ENCODE data around the gene ARHGEF25.

GRCh38 chr12:57579011-57579410, 32.2 kb upstream of the ARHGEF25 start:
- TF ChIP-seq, protein P1, sequence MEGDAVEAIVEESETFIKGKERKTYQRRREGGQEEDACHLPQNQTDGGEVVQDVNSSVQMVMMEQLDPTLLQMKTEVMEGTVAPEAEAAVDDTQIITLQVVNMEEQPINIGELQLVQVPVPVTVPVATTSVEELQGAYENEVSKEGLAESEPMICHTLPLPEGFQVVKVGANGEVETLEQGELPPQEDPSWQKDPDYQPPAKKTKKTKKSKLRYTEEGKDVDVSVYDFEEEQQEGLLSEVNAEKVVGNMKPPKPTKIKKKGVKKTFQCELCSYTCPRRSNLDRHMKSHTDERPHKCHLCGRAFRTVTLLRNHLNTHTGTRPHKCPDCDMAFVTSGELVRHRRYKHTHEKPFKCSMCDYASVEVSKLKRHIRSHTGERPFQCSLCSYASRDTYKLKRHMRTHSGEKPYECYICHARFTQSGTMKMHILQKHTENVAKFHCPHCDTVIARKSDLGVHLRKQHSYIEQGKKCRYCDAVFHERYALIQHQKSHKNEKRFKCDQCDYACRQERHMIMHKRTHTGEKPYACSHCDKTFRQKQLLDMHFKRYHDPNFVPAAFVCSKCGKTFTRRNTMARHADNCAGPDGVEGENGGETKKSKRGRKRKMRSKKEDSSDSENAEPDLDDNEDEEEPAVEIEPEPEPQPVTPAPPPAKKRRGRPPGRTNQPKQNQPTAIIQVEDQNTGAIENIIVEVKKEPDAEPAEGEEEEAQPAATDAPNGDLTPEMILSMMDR (IDR thresholded peaks at IDR 0.05; ENCODE audit: insufficient read depth, low read length), result no peak
- TF ChIP-seq POLR2AphosphoS5 (IDR thresholded peaks at IDR 0.05; ENCODE audit: low read depth), result no peak
- TF ChIP-seq REST (IDR thresholded peaks at IDR 0.05; ENCODE audit: insufficient replicate concordance, low read depth), result no peak
- no peak for TF ChIP-seq SPI1 (IDR thresholded peaks at IDR 0.05; ENCODE audit: borderline replicate concordance, low read depth)

All from HL-60 (cell line).